ENCODE measurements around the gene SPPL3.
"Not testable (repeated sequence)": the region's sequence is repeated elsewhere in the genome, so short reads cannot be mapped to it uniquely, and the experiment has no call there.

Gene SPPL3

GRCh38 chr12:120733574-120733973 lies 170.6 kb downstream of the SPPL3 start:
- H3K36me3 ChIP-seq (ENCODE audit: insufficient read depth, low read length) = no peaks in the 10 kb centered on the region
- H3K4me1 ChIP-seq (ENCODE audit: insufficient read depth, low read length) = no peaks in the 10 kb centered on the region
- no peak overlapping the region for H3K9ac ChIP-seq (ENCODE audit: low read depth, low read length)
- no peaks in the 10 kb centered on the region for H3K9me3 ChIP-seq (ENCODE audit: control insufficient read depth, insufficient read depth, low read length)

GRCh38 chr12:120732198-120732597 lies 172.0 kb downstream of the SPPL3 start:
- H3K4me1 ChIP-seq (ENCODE audit: insufficient read depth, low read length); H3K9ac ChIP-seq (ENCODE audit: low read depth, low read length); H3K9me3 ChIP-seq (ENCODE audit: control insufficient read depth, insufficient read depth, low read length); H3K36me3 ChIP-seq (ENCODE audit: insufficient read depth, low read length): not testable (repeated sequence)

DNA sequence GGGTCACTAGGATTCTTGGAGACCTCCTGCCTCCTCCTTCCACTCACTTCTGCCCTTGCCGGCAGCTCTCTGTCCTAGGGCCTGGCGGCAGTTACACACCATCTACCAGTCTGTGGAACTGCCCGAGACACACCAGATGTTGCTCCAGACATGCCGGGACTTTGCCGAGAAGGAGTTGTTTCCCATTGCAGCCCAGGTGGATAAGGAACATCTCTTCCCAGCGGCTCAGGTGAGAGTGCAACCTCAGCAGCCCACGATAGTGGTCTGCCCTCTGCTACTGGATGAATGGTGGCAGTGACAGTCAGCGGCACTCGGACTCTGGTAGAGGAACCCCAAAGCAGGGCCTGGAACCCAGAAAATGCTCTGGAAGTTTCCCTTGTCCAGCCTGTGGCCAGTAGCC lies 177.2 kb downstream of the SPPL3 start:
- Histone ChIP-seq H3K9ac (ENCODE audit: low read depth, low read length) (no peak overlapping the region), H3K4me1 (ENCODE audit: insufficient read depth, low read length) (peaks cover 4% of the 10 kb centered on the region; the same call in 1 of the 2 replicates), H3K36me3 (ENCODE audit: insufficient read depth, low read length) (peaks cover 4% of the 10 kb centered on the region; the same call in 1 of the 2 replicates)

DNA sequence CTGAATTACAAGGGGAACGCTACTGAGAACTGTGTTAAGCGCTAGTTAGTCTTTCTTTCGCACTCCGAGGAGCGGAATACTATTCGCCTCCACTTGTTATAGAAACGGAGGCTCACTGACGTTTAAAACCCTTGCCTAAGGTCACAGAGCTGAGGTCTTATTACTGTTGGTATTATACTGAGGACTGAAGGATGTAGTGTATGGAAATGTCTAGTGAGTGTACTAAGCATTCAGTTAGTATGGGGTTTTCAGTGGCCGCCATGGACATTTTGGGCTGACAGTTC lies 177.7 kb downstream of the SPPL3 start:
- H3K9me3 ChIP-seq (ENCODE audit: control insufficient read depth, insufficient read depth, low read length) = no peaks in the 10 kb centered on the region
- peaks cover 4% of the 10 kb centered on the region; the same call in 1 of the 2 replicates for H3K4me1 ChIP-seq (ENCODE audit: insufficient read depth, low read length)
- H3K36me3 ChIP-seq (ENCODE audit: insufficient read depth, low read length) = peaks cover 4% of the 10 kb centered on the region
- H3K9ac ChIP-seq (ENCODE audit: low read depth, low read length) = peak overlapping the region; percentile 86; the same call in 1 of the 2 replicates

More for the DNA sequence above, 177.2 kb downstream of the SPPL3 start:
- no peaks in the 10 kb centered on the region for H3K9me3 ChIP-seq (ENCODE audit: control insufficient read depth, insufficient read depth, low read length)

GRCh38 chr12:120725659-120726509 lies 178.3 kb downstream of the SPPL3 start, which contains the start of gene ACADS:
TSS of gene ACADS (plus strand) at chr12:120725826. CDS start at chr12:120725886, 60 bp downstream.
- no peaks in the 10 kb centered on the region for H3K9me3 ChIP-seq (ENCODE audit: control insufficient read depth, insufficient read depth, low read length)
- H3K4me1 ChIP-seq (ENCODE audit: insufficient read depth, low read length) = peaks cover 4% of the 10 kb centered on the region; the same call in 1 of the 2 replicates
- peak within 1 kb of the TSS; percentile 86 for H3K9ac ChIP-seq (ENCODE audit: low read depth, low read length)
- peaks cover 7% of the 10 kb centered on the region for H3K36me3 ChIP-seq (ENCODE audit: insufficient read depth, low read length)

DNA sequence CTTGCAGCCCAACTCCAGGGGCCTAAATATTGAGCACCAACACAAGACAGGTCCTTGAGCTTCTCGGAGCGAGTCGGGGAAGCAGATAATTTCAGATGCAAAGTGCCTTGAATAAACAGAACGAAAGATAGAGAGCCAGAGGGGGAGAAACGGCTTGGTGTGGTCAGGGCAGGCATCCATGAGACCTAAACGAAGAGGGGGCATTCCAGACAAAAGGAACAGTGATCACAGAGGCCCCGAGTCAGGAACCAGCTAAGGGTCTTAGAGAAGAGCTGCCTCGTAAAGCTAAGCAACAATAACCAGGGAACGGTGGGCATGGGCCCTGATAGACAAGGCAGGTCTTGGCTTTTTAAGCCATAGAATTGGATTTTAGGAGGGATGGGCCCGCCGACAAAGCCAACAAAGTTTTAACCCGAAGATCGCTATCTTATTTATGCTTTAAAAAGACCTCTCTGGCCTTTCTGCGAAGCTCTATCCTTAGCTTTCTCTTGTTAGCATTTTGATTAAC lies 179.0 kb downstream of the SPPL3 start:
- peaks cover 7% of the 10 kb centered on the region for H3K36me3 ChIP-seq (ENCODE audit: insufficient read depth, low read length)
- H3K9ac ChIP-seq (ENCODE audit: low read depth, low read length) = peak overlapping the region; percentile 86; the same call in 1 of the 2 replicates
- H3K4me1 ChIP-seq (ENCODE audit: insufficient read depth, low read length) = peaks cover 4% of the 10 kb centered on the region; the same call in 1 of the 2 replicates
- H3K9me3 ChIP-seq (ENCODE audit: control insufficient read depth, insufficient read depth, low read length) = no peaks in the 10 kb centered on the region

DNA sequence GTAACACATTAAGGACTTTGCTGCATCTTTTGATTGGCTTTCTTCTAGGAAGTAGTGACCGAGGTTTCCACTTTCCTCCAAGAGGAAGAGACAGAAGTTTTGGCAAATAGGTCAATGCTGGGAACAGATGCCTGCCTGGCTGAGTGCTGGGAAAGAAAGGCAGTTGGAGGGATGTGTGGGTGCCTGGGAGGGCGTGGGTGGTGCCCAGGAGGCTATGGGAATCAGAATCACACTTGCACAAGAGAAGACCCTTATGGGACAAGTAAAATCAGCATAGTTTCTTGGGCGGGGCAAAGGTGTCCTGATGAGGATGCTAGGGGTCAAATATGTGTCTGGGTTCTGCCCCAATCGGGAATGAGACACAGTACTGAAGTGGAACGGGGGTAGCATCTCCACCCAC lies 179.4 kb downstream of the SPPL3 start:
- Histone ChIP-seq H3K4me1 (ENCODE audit: insufficient read depth, low read length) (peaks cover 4% of the 10 kb centered on the region; the same call in 1 of the 2 replicates), H3K9ac (ENCODE audit: low read depth, low read length) (no peak overlapping the region), H3K9me3 (ENCODE audit: control insufficient read depth, insufficient read depth, low read length) (no peaks in the 10 kb centered on the region), H3K36me3 (ENCODE audit: insufficient read depth, low read length) (peaks cover 10% of the 10 kb centered on the region)

DNA sequence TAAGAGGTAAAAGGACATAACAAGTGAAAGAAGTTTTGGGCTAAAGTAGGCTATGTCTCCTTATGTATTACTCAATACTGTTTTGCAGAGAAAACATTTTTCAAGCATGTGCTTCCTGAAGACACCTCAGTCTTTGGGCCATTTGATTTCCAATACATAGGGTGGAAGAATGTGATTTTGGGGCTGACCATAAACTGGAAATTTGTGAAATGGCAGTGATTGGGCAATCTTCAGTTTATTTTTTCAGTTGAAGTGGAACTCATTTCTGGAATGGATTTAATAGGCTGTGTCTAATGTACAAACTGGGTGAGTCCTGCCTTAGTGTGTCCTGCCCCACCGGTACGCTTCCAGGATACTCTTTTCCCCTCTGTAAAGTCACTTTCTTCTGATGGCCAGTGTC lies 181.4 kb downstream of the SPPL3 start:
- peaks cover 24% of the 10 kb centered on the region for H3K36me3 ChIP-seq (ENCODE audit: insufficient read depth, low read length)
- peaks cover 4% of the 10 kb centered on the region; the same call in 1 of the 2 replicates for H3K4me1 ChIP-seq (ENCODE audit: insufficient read depth, low read length)
- H3K9me3 ChIP-seq (ENCODE audit: control insufficient read depth, insufficient read depth, low read length) = no peaks in the 10 kb centered on the region
- H3K9ac ChIP-seq (ENCODE audit: low read depth, low read length) = no peak overlapping the region

DNA sequence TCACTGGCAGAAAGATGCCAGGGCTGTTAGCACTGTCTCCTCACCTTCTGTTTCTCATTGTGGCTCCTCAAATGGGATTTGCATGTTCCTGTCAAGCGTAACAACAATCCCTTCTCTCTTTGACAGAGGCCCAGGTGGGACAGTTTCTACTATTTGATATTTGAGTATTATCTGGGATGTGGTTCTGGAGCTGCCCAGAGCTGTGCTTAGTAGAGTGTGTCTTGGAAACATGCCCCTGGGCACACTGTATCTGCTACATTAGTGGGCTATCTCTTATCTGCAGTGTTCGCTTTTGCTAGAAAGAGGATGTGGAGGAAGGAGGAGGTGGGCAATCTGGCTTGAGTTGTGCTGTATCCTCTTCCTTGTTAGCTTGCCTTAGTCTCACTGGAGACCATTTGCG lies 182.3 kb downstream of the SPPL3 start:
- Histone ChIP-seq H3K9ac (ENCODE audit: low read depth, low read length) (no peak overlapping the region), H3K36me3 (ENCODE audit: insufficient read depth, low read length) (peaks cover 27% of the 10 kb centered on the region)

DNA sequence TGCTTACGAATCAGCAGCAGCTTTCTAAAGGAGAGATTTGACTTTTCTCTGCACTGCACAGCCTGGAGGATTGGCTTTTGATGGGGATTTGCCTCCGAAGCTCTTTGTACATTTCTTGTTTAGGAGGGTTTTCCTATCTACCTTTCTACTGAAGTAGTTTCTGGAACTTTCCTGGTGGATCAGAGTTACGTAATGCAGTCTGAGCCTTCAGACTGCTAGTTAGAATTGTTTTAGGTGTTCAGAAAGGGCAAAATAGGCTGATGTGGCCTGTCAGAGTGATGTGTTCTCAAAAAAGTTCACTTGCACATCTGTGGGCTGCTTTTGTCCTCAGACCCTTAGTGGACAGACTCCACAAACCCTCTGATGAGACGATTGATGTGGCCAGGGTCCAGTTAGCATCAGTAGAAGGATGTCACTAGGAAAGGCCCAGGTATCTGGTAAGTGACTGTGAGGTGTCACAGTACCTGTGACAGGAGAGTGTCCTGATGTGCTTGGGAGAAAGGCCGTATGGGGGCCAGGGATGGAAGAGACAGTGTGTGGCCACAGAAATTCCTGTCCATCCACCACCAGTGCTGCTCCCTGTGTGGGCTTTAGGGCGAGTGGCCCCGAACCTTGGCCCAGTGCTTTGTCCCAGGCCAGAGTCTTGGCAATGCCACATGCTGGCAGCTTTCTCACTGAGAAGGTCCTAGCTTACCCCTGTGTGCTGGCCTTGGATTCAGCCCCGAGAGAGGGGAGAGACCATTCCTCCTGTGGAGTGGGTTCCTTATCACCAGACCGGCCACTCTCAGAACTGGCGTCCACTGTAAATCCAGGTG lies 183.0 kb downstream of the SPPL3 start:
- H3K9me3 ChIP-seq (ENCODE audit: control insufficient read depth, insufficient read depth, low read length) = no peaks in the 10 kb centered on the region
- peaks cover 30% of the 10 kb centered on the region for H3K36me3 ChIP-seq (ENCODE audit: insufficient read depth, low read length)
- peaks cover under 1% of the 10 kb centered on the region; the same call in 1 of the 2 replicates for H3K4me1 ChIP-seq (ENCODE audit: insufficient read depth, low read length)
- no peak overlapping the region for H3K9ac ChIP-seq (ENCODE audit: low read depth, low read length)

More for the DNA sequence above, 182.3 kb downstream of the SPPL3 start:
- H3K9me3 ChIP-seq (ENCODE audit: control insufficient read depth, insufficient read depth, low read length) = no peaks in the 10 kb centered on the region
- H3K4me1 ChIP-seq (ENCODE audit: insufficient read depth, low read length) = peaks cover 4% of the 10 kb centered on the region; the same call in 1 of the 2 replicates

DNA sequence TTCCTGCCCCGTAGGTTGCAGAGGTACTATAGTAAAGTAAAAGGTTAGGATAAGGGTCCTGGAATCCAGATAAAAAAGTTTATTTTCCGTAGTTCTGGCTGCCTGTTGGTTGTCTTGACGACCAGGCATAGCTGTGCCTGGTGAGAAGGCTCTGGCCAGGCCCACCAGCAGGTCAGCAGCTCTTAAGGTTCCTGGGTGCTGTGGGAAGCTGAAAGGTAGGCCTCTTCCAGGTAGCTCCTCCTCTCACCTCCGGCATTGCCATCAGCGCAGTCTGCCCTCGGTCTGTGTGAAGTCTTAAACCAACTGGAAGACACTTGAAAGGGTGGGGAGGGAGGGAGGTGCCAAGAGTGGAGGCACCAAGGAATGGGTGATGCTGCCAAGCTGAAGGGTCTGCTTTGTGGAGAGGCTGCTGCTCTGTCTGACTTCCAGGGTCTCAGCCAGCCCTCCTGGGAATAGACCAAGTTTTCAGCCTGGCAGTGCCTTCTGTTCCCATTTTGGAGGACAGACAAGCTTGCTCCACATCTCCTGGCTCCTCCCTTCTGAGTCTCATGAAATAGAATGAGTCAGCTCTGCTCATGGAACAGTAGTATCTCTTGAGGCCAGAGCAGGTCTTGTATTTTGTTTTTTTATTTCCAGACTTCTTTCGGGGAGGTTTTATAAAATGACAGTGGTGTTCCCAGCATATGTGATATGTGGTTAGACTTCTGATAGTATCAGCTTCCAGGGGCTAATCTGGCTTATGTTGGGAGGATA lies 183.7 kb downstream of the SPPL3 start:
- Histone ChIP-seq H3K9ac (ENCODE audit: low read depth, low read length) (no peak overlapping the region), H3K36me3 (ENCODE audit: insufficient read depth, low read length) (peaks cover 30% of the 10 kb centered on the region), H3K9me3 (ENCODE audit: control insufficient read depth, insufficient read depth, low read length) (no peaks in the 10 kb centered on the region), H3K4me1 (ENCODE audit: insufficient read depth, low read length) (no peaks in the 10 kb centered on the region)

DNA sequence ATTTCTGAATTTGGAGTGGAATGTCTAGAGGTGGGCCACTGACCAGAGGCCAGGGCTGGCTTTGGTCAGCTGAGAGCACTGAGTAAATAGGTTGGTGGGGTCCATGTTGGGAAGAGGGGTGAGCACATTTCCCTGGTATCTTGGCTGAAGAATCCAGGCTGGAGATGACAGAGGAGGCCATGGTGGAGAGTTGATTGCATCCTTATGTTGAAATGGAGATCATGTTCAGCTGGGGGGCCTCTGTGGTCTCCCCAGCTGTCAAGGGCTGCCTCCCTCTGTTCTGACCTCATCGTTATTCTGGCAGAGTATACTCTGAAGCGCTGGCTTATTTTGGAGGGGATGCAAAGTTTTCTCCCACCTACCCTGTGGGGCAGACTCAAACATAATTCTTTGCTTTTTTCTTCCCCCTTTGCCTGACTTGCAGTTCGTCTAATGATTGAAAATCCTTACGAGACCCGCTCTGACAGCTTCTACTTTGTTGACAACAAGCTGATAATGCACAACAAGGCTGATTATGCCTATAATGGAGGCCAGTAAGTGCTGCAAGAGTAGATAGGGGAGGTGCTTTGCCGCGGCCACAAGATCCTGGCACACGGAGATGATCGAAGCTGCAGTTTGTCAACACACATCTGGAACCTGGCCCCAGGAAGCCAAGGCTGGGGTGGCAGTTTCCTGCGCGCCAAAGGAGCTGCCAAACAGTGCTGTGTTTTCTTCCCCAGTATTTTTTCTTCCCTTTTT lies 184.5 kb downstream of the SPPL3 start:
- H3K36me3 ChIP-seq (ENCODE audit: insufficient read depth, low read length) = peaks cover 30% of the 10 kb centered on the region
- no peaks in the 10 kb centered on the region for H3K9me3 ChIP-seq (ENCODE audit: control insufficient read depth, insufficient read depth, low read length)
- H3K9ac ChIP-seq (ENCODE audit: low read depth, low read length) = no peak overlapping the region
- H3K4me1 ChIP-seq (ENCODE audit: insufficient read depth, low read length) = no peaks in the 10 kb centered on the region

- Histone ChIP-seq H3K4me1 (ENCODE audit: insufficient read depth, low read length) (no peaks in the 10 kb centered on the region), H3K36me3 (ENCODE audit: insufficient read depth, low read length) (peaks cover 35% of the 10 kb centered on the region), H3K9me3 (ENCODE audit: control insufficient read depth, insufficient read depth, low read length) (no peaks in the 10 kb centered on the region), H3K9ac (ENCODE audit: low read depth, low read length) (no peak overlapping the region)
Measured at GRCh38 chr12:120719072-120719471, 185.1 kb downstream of the SPPL3 start.

All from ES-I3 (cell line).